HepG2 (cell line): ENCODE data around the gene CCDC57. TPM values are rescaled to one million over a fixed set of nuclear protein-coding genes. Genes with fewer than 3 reads are reported as not detected.

Source experiments
- ASH2L ChIP-seq: fragments of 300-600, 200-600 bp; sonication (generic); IDR thresholded peaks from 2 replicates; pipeline ENCODE4 v1.7.0; 2017; ENCODE audit warnings: low read depth, mild to moderate bottlenecking, moderate library complexity, mixed read lengths, low read length; ENCODE audit not compliant: insufficient read length
- EEA1 ChIP-seq: sonication (generic); formaldehyde crosslinking; IDR thresholded peaks from 2 replicates; pipeline ENCODE4 v1.5.1; 2020; ENCODE audit warnings: mild to moderate bottlenecking, missing genetic modification reagents, borderline replicate concordance
- IKZF1 ChIP-seq: fragments of 450-650 bp; IDR thresholded peaks from 2 replicates; pipeline ENCODE4 v1.7.1; 2016
- KAT2B ChIP-seq: fragments of 150-350 bp; IDR thresholded peaks from 2 replicates; pipeline ENCODE4 v1.6.1; 2014; ENCODE audit warnings: low read depth, low read length, borderline replicate concordance
- MAFK ChIP-seq, 2 experiments: IDR thresholded peaks in 1 of 2; conservative IDR thresholded peaks in 1 of 2; 2 replicates each; pipeline ENCODE4 v1.6.1; 2011; ENCODE audit warnings: improper control_type of control experiment in 2 of 2, low read length in 2 of 2
- MEIS2 ChIP-seq: sonication (generic); formaldehyde crosslinking; IDR thresholded peaks from 2 replicates; pipeline ENCODE4 v1.9.0; 2021; ENCODE audit warnings: mild to moderate bottlenecking, missing genetic modification reagents
- NCOA5 ChIP-seq: sonication (generic); formaldehyde crosslinking; IDR thresholded peaks from 2 replicates; pipeline ENCODE4 v1.4.0; 2020; ENCODE audit warnings: missing genetic modification reagents
- PHB2 ChIP-seq: fragments of 450-650 bp; IDR thresholded peaks from 2 replicates; pipeline ENCODE4 v1.6.1; 2018; ENCODE audit not compliant: partially characterized antibody
- RBM39 ChIP-seq: fragments of 200-400 bp; formaldehyde crosslinking; IDR thresholded peaks from one replicate; pipeline ENCODE4 v1.6.1; 2018; ENCODE audit warnings: antibody characterized with exemption, mild to moderate bottlenecking, low read depth, low read length; ENCODE audit not compliant: poor library complexity, severe bottlenecking
- SALL1 ChIP-seq: sonication (generic); formaldehyde crosslinking; IDR thresholded peaks from 2 replicates; pipeline ENCODE4 v1.8.0; 2022; ENCODE audit warnings: mild to moderate bottlenecking, missing genetic modification reagents
- SIN3A ChIP-seq: IDR thresholded peaks from 2 replicates; pipeline ENCODE4 v1.6.1; 2011; ENCODE audit warnings: low read depth, mild to moderate bottlenecking, control low read depth, low read length, borderline replicate concordance
- SOX13 ChIP-seq, 3 experiments: fragments of 450-650 bp in 1 of 3; sonication (generic) in 1 of 3; formaldehyde crosslinking in 1 of 3; IDR thresholded peaks in 2 of 3; conservative IDR thresholded peaks in 1 of 3; 2 replicates each; pipeline versions ENCODE4 v1.5.0 to v1.6.1; 2016 to 2020; ENCODE audit warnings: antibody characterized with exemption in 1 of 3, mild to moderate bottlenecking in 1 of 3, missing compliant biosample characterization in 1 of 3, missing genetic modification reagents in 1 of 3, moderate library complexity in 1 of 3
- SSRP1 ChIP-seq: IDR thresholded peaks from 2 replicates; pipeline ENCODE4 v1.6.1; 2016; ENCODE audit warnings: control low read depth
- TAF1 ChIP-seq: sonication (generic); formaldehyde crosslinking; IDR thresholded peaks from 2 replicates; pipeline ENCODE4 v1.4.0; 2020; ENCODE audit warnings: missing genetic modification reagents
- U2AF1 ChIP-seq: fragments of 200-400 bp; formaldehyde crosslinking; optimal IDR thresholded peaks from 2 replicates; pipeline ENCODE3; 2017; ENCODE audit warnings: mild to moderate bottlenecking, low read depth, low read length
- ZNF121 ChIP-seq: sonication (generic); formaldehyde crosslinking; IDR thresholded peaks from 2 replicates; pipeline ENCODE4 v1.5.0; 2020; ENCODE audit warnings: mild to moderate bottlenecking, missing genetic modification reagents
- ZNF143 ChIP-seq: sonication (generic); formaldehyde crosslinking; IDR thresholded peaks from 2 replicates; pipeline ENCODE4 v1.4.0; 2020; ENCODE audit warnings: missing genetic modification reagents
- ZNF382 ChIP-seq: sonication (generic); formaldehyde crosslinking; IDR thresholded peaks from 2 replicates; pipeline ENCODE4 v1.5.0; 2020; ENCODE audit warnings: missing genetic modification reagents, mild to moderate bottlenecking, borderline replicate concordance
- ZNF432 ChIP-seq: sonication (generic); formaldehyde crosslinking; IDR thresholded peaks from 2 replicates; pipeline ENCODE4 v1.5.0; 2020; ENCODE audit warnings: missing genetic modification reagents, mild to moderate bottlenecking, borderline replicate concordance
- ZNF562 ChIP-seq: sonication (generic); formaldehyde crosslinking; IDR thresholded peaks from 2 replicates; pipeline ENCODE4 v1.8.0; 2022; ENCODE audit warnings: missing genetic modification reagents, borderline replicate concordance
- ZSCAN31 ChIP-seq: sonication (generic); formaldehyde crosslinking; IDR thresholded peaks from 2 replicates; pipeline ENCODE4 v1.5.0; 2020; ENCODE audit warnings: low read depth, mild to moderate bottlenecking, missing genetic modification reagents
- polyA plus RNA-seq, 8 experiments: library from polyadenylated mRNA; depleted of rRNA in 3 of 8; stranded (reverse) in 7 of 8; unstranded in 1 of 8; fragments of >200 nt; fragmentation: Illumina TruSeq in 4 of 8; extraction: Trizol in 4 of 8; gene quantifications; 2 replicates each; pipeline versions ENCODE4 v1.2.1 to v1.2.3, GENCODE V29; 2011 to 2016; ENCODE audit warnings: low read depth in 4 of 8, missing spikeins in 1 of 8, mixed read lengths in 1 of 8; ENCODE audit not compliant: insufficient read depth in 1 of 8
- total RNA-seq, 5 experiments: library from RNA; depleted of rRNA; stranded (reverse); fragments of >200 nt; fragmentation: Illumina TruSeq; extraction: Trizol; gene quantifications; 2 replicates each; pipeline ENCODE4 v1.2.3, GENCODE V29; 2016; ENCODE audit warnings: low read depth in 1 of 5
- TF ChIP-seq, protein P1 (sequence below): IDR thresholded peaks from 2 replicates; pipeline ENCODE4 v1.6.1; 2018; ENCODE audit warnings: missing genetic modification reagents, mild to moderate bottlenecking, missing compliant biosample characterization
- TF ChIP-seq, protein P2 (sequence below): sonication (generic); formaldehyde crosslinking; IDR thresholded peaks from 2 replicates; pipeline ENCODE4 v1.8.0; 2022; ENCODE audit warnings: missing genetic modification reagents, mild to moderate bottlenecking, moderate library complexity, borderline replicate concordance
- TF ChIP-seq, protein P3 (sequence below): sonication (generic); formaldehyde crosslinking; IDR thresholded peaks from 2 replicates; pipeline ENCODE4 v1.9.0; 2021; ENCODE audit warnings: missing genetic modification reagents, mild to moderate bottlenecking, borderline replicate concordance

Gene CCDC57
- total and polyA plus RNA-seq, 2 of the 13 experiments (the other 11 are each of a cell fraction or from before 2014, with no cell fraction given): 59.3 to 59.9 TPM

DNA sequence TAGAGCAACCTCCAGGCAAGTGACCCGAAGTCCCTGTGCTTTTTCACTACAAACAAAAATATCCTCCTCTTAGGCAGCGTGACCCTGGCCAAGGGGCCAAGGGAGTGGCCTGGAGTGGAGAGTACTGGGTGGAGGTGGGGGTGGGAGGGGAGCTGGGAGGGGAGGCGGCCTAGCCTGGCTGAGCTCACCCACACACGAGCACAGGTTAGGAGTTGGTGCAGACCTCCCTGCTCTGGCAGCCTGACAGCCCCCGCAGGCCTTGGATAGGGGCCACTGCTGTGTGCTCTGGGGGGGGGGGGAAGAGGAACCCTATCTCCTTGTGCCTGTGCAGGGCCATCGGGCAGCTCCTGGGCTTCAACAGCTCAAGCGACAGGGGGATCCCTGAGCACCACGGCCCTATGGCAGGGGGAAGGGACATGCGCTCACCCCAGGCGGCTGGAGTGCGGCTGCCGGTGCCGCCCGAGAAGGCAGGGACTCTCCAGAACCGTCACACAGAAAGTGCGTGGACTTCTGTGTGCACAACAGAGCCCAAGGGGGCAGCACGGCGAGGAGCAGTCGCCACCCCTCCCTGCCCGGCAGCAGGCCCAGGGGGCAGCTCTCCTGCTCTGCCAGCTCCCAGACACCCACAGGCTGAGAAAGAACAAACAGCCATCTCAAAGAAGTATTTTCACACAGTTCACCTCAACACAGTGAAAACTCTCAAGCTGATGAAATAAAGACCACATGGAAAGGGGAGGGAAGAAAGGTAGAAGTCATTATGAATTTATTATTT lies 29.5 kb upstream of the CCDC57 start (continued):
- TF ChIP-seq, protein P1, sequence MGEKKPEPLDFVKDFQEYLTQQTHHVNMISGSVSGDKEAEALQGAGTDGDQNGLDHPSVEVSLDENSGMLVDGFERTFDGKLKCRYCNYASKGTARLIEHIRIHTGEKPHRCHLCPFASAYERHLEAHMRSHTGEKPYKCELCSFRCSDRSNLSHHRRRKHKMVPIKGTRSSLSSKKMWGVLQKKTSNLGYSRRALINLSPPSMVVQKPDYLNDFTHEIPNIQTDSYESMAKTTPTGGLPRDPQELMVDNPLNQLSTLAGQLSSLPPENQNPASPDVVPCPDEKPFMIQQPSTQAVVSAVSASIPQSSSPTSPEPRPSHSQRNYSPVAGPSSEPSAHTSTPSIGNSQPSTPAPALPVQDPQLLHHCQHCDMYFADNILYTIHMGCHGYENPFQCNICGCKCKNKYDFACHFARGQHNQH (CRISPR knock-in tag): peak; percentile 73; the same call in 1 of the 2 replicates
- no peak for TF ChIP-seq EEA1 (CRISPR knock-in tag)
- peak; percentile 92; the same call in 1 of the 2 replicates for TF ChIP-seq NCOA5 (CRISPR knock-in tag)
- TF ChIP-seq, protein P2, sequence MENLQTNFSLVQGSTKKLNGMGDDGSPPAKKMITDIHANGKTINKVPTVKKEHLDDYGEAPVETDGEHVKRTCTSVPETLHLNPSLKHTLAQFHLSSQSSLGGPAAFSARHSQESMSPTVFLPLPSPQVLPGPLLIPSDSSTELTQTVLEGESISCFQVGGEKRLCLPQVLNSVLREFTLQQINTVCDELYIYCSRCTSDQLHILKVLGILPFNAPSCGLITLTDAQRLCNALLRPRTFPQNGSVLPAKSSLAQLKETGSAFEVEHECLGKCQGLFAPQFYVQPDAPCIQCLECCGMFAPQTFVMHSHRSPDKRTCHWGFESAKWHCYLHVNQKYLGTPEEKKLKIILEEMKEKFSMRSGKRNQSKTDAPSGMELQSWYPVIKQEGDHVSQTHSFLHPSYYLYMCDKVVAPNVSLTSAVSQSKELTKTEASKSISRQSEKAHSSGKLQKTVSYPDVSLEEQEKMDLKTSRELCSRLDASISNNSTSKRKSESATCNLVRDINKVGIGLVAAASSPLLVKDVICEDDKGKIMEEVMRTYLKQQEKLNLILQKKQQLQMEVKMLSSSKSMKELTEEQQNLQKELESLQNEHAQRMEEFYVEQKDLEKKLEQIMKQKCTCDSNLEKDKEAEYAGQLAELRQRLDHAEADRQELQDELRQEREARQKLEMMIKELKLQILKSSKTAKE: 0 out of 2 replicates have a peak, but pooled peaks have one; percentile 9
- TF ChIP-seq PHB2: no peak
- TF ChIP-seq ZNF432 (CRISPR knock-in tag): no peak
- TF ChIP-seq KAT2B: no peak
- no peak for TF ChIP-seq ZNF562 (CRISPR knock-in tag)
- TF ChIP-seq ZNF382 (CRISPR knock-in tag): no peak
- TF ChIP-seq ZNF143 (CRISPR knock-in tag): no peak
- peak; percentile 77 for TF ChIP-seq SALL1
- no peak for TF ChIP-seq IKZF1
- peak; percentile 84 for TF ChIP-seq SIN3A
- no peak for TF ChIP-seq SOX13 (IDR thresholded peaks at IDR 0.05)
- peak in 1 of 2 experiments; percentile 8; a peak in 1 of 4 replicates for TF ChIP-seq SOX13 (CRISPR knock-in tag; conservative IDR thresholded peaks at IDR 0.05 in 1 of 2, IDR thresholded peaks at IDR 0.05 in 1 of 2)
- TF ChIP-seq U2AF1: no peak
- 0 out of 2 replicates have a peak, but pooled peaks have one; percentile 30 for TF ChIP-seq MEIS2 (CRISPR knock-in tag)
- TF ChIP-seq RBM39: no peak
- TF ChIP-seq MAFK (conservative IDR thresholded peaks at IDR 0.05 in 1 of 2, IDR thresholded peaks at IDR 0.05 in 1 of 2; ENCODE audit: low read length in 2 of 2): no peak
- TF ChIP-seq ZSCAN31 (CRISPR knock-in tag): 0 out of 2 replicates have a peak, but pooled peaks have one; percentile 6
- TF ChIP-seq TAF1 (CRISPR knock-in tag): no peak
- 0 out of 2 replicates have a peak, but pooled peaks have one; percentile 8 for TF ChIP-seq ZNF121 (CRISPR knock-in tag)
- no peak for TF ChIP-seq ASH2L
- TF ChIP-seq SSRP1 (CRISPR knock-in tag): no peak; the same call in 1 of the 2 replicates
- TF ChIP-seq, protein P3, sequence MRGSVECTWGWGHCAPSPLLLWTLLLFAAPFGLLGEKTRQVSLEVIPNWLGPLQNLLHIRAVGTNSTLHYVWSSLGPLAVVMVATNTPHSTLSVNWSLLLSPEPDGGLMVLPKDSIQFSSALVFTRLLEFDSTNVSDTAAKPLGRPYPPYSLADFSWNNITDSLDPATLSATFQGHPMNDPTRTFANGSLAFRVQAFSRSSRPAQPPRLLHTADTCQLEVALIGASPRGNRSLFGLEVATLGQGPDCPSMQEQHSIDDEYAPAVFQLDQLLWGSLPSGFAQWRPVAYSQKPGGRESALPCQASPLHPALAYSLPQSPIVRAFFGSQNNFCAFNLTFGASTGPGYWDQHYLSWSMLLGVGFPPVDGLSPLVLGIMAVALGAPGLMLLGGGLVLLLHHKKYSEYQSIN: no peak
